ENCODE results near the gene CASK. TPM values are rescaled to one million over a fixed set of nuclear protein-coding genes. Genes with fewer than 3 reads are reported as not detected.

The CASK gene
- total and polyA plus RNA-seq, 8 donors = 7.3 to 82.0 (median 32.3) TPM

GRCh38 chrX:41589634-41590270 lies 333.6 kb downstream of the CASK start:
- DNase-seq = peak in 1 of 2 donors; percentile 46
- Histone ChIP-seq H3K4me3 (no peak overlapping the region), H3K27ac (no peak overlapping the region), H3K9me3 (no peaks in the 10 kb centered on the region), H3K27me3 (no peaks in the 10 kb centered on the region), H3K4me1 (no peaks in the 10 kb centered on the region), H3K36me3 (no peaks in the 10 kb centered on the region)
- TF ChIP-seq POLR2AphosphoS5 (IDR thresholded peaks at IDR 0.05) (no peak), CTCF (IDR thresholded peaks at IDR 0.05) (no peak), EP300 (IDR thresholded peaks at IDR 0.05) (no peak), POLR2A (IDR thresholded peaks at IDR 0.05) (no peak)
- intact Hi-C loops (cut with DNase I; ENCODE audit: low total_unique reads) = no loop called here
- WGBS, 5 donors = 22 to 44% (median 37%) methylated on average over 5 of the region's 5 CpGs

GRCh38 chrX:41588271-41588670 lies 335.1 kb downstream of the CASK start:
- Histone ChIP-seq H3K36me3 (no peaks in the 10 kb centered on the region), H3K27me3 (no peaks in the 10 kb centered on the region), H3K4me1 (no peaks in the 10 kb centered on the region), H3K27ac (no peak overlapping the region), H3K9me3 (no peaks in the 10 kb centered on the region), H3K4me3 (no peak overlapping the region)
- no peak for DNase-seq
- no peak for TF ChIP-seq CTCF (IDR thresholded peaks at IDR 0.05)
- no peak for TF ChIP-seq POLR2A (IDR thresholded peaks at IDR 0.05)
- TF ChIP-seq EP300 (IDR thresholded peaks at IDR 0.05) = no peak
- no peak for TF ChIP-seq POLR2AphosphoS5 (IDR thresholded peaks at IDR 0.05)
- WGBS, 5 donors = 62 to 95% (median 81%) methylated on average over 4 of the region's 4 CpGs; no CpG with 5 or more reads in 1 of the 5 donors
- intact Hi-C loops (cut with DNase I; ENCODE audit: low total_unique reads) = no loop called here

DNA sequence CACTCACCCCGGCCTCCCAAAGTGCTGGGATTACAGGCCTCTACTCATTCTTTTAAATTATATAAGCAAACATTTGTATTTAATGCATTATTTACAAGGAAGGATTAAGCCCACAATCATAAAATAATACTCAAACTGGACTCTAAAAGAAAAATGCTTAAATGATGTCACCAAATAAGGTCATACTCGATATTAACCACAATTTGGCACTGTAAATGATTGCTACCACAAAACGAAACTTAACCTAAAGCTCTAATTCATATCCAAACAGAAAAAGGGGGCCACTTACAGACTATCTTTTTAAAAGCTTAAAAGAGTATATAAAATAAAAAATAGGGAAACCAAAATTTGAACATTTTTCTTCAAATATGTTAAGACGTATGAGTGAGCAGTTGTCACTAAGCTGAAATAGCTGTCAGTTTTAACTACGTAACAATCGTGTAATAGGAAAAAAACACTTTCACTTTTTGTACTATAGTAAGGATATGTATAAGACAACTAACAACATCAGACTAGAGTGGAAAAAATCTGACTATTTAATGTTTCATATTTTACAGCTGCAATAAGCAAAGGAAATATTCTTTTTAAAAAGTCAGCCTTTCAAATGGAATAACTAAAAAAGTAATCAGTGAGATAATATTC lies 342.8 kb downstream of the CASK start:
- no peak for DNase-seq
- H3K4me3 ChIP-seq = no peak overlapping the region

DNA sequence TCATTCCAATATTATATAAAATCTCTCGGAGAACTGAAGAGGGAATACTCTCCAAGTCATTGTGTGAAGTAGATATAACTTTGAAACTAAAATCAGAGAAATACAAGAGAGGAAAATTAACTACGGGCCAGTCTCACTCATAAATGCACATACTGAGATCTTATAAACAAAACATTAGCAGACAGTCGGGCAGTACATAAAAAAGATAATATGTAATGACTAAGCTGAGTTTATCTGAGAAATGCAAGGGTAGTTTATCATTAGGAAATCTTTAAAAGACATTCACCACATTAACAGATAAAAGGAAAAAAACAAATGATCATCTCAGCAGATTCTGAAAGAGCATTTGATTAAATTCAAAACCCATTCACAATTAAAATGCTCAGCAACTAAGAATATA lies 359.5 kb downstream of the CASK start:
- peaks cover 0 to 8% (median 4%) of the 10 kb centered on the region in 4 donors for H3K36me3 ChIP-seq
- intact Hi-C loops (cut with DNase I; ENCODE audit: low total_unique reads) = no loop called here

More for the DNA sequence above, 342.8 kb downstream of the CASK start:
- Histone ChIP-seq H3K36me3 (peaks cover 0 to 20% (median 12%) of the 10 kb centered on the region in 4 donors), H3K27ac (no peak overlapping the region), H3K9me3 (no peaks in the 10 kb centered on the region), H3K4me1 (no peaks in the 10 kb centered on the region), H3K27me3 (no peaks in the 10 kb centered on the region)
- no peak for TF ChIP-seq POLR2A (IDR thresholded peaks at IDR 0.05)
- no peak for TF ChIP-seq EP300 (IDR thresholded peaks at IDR 0.05)
- TF ChIP-seq POLR2AphosphoS5 (IDR thresholded peaks at IDR 0.05) = no peak
- TF ChIP-seq CTCF (IDR thresholded peaks at IDR 0.05) = no peak
- WGBS, 5 donors = 68 to 77% (median 71%) methylated on average over 6 of the region's 6 CpGs
- intact Hi-C loops (cut with DNase I; ENCODE audit: low total_unique reads) = no loop called here

More for the DNA sequence above, 359.5 kb downstream of the CASK start:
- TF ChIP-seq POLR2AphosphoS5 (IDR thresholded peaks at IDR 0.05) = no peak
- no peak for TF ChIP-seq POLR2A (IDR thresholded peaks at IDR 0.05)
- no peak for TF ChIP-seq EP300 (IDR thresholded peaks at IDR 0.05)
- TF ChIP-seq CTCF (IDR thresholded peaks at IDR 0.05) = no peak
- Histone ChIP-seq H3K27me3 (no peaks in the 10 kb centered on the region), H3K9me3 (no peaks in the 10 kb centered on the region), H3K4me3 (no peak overlapping the region), H3K4me1 (peaks cover 0 to 18% (median 3%) of the 10 kb centered on the region in 4 donors), H3K27ac (no peak overlapping the region)
- no peak for DNase-seq
- WGBS, 5 donors = 55 to 61% (median 60%) methylated on average over 3 of the region's 3 CpGs

Measured in stomach (tissue), 9 donors.